Endothelial cell (in vitro differentiated cells): ENCODE measurements around the gene RELCH. TPM values are rescaled to one million over a fixed set of nuclear protein-coding genes. Genes with fewer than 3 reads are reported as not detected.

ENCODE experiments used
- DNase-seq: peaks from one replicate; pipeline ENCODE4 v3.0.0; 2021; ENCODE audit warnings: low spot score
- H3K27ac Mint-ChIP-seq: one replicate; pipeline ENCODE4 v1.8.0; 2021; ENCODE audit warnings: mixed read lengths, inconsistent platforms; ENCODE audit not compliant: unreplicated experiment
- H3K27me3 Mint-ChIP-seq: one replicate; pipeline ENCODE4 v1.8.0; 2021; ENCODE audit warnings: mild to moderate bottlenecking, moderate library complexity, mixed read lengths, inconsistent platforms; ENCODE audit not compliant: unreplicated experiment
- H3K36me3 Mint-ChIP-seq: one replicate; pipeline ENCODE4 v1.8.0; 2021; ENCODE audit warnings: mild to moderate bottlenecking, low read depth, mixed read lengths, inconsistent platforms; ENCODE audit not compliant: unreplicated experiment
- H3K4me1 Mint-ChIP-seq: one replicate; pipeline ENCODE4 v1.8.0; 2021; ENCODE audit warnings: mild to moderate bottlenecking, mixed read lengths, inconsistent platforms; ENCODE audit not compliant: unreplicated experiment
- H3K4me3 Mint-ChIP-seq: one replicate; pipeline ENCODE4 v1.8.0; 2021; ENCODE audit warnings: mild to moderate bottlenecking, mixed read lengths, inconsistent platforms; ENCODE audit not compliant: unreplicated experiment
- H3K9me3 Mint-ChIP-seq: one replicate; pipeline ENCODE4 v1.8.0; 2021; ENCODE audit warnings: mixed read lengths, inconsistent platforms; ENCODE audit not compliant: unreplicated experiment
- CTCF ChIP-seq: fragments of 200-600 bp; sonication (generic); IDR thresholded peaks from one replicate; pipeline ENCODE4 v1.5.0; 2021; ENCODE audit warnings: antibody characterized with exemption; ENCODE audit not compliant: unreplicated experiment
- total RNA-seq: library from RNA; stranded (reverse); fragmentation: NEBNext Ultra II Directional; extraction: Animal tissue kit (Norgen Biotek cat#: 25700); gene quantifications from one replicate; pipeline ENCODE4 v1.2.1, GENCODE V29; 2021; ENCODE audit not compliant: unreplicated experiment

Gene RELCH
- total RNA-seq, 1 donor from 2014 or later = 27.3 TPM

- H3K9me3 Mint-ChIP-seq = no peaks in the 10 kb centered on the region
- H3K27me3 Mint-ChIP-seq = peaks cover 4% of the 10 kb centered on the region
- TF ChIP-seq CTCF = no peak
- DNase-seq = no peak
- no peak overlapping the region for H3K4me3 Mint-ChIP-seq
- peaks cover 68% of the 10 kb centered on the region for H3K36me3 Mint-ChIP-seq
- H3K4me1 Mint-ChIP-seq = peaks cover 18% of the 10 kb centered on the region
- H3K27ac Mint-ChIP-seq = no peak overlapping the region
Observed at GRCh38 chr18:62357079-62357719, 170.1 kb downstream of the RELCH start.

Other genes starting within 250 kb of the RELCH start
- gene PIGN, start 199 bp upstream of the RELCH start, total RNA-seq = 23.0 TPM
- 89.9 TPM for gene TNFRSF11A, start 138.1 kb downstream of the RELCH start, total RNA-seq